GM19372 (cell line): ENCODE results near the gene MINAR1.
"Not testable (repeated sequence)": the region's sequence is repeated elsewhere in the genome, so short reads cannot be mapped to it uniquely, and the experiment has no call there.

Experiments
- ATAC-seq: cut with Tn5 transposase; IDR thresholded peaks from one replicate; pipeline ENCODE4 v1.9.1; 2021; ENCODE audit warnings: mild to moderate bottlenecking, low read depth, moderate library complexity; ENCODE audit not compliant: unreplicated experiment

MINAR1 gene, protein sequence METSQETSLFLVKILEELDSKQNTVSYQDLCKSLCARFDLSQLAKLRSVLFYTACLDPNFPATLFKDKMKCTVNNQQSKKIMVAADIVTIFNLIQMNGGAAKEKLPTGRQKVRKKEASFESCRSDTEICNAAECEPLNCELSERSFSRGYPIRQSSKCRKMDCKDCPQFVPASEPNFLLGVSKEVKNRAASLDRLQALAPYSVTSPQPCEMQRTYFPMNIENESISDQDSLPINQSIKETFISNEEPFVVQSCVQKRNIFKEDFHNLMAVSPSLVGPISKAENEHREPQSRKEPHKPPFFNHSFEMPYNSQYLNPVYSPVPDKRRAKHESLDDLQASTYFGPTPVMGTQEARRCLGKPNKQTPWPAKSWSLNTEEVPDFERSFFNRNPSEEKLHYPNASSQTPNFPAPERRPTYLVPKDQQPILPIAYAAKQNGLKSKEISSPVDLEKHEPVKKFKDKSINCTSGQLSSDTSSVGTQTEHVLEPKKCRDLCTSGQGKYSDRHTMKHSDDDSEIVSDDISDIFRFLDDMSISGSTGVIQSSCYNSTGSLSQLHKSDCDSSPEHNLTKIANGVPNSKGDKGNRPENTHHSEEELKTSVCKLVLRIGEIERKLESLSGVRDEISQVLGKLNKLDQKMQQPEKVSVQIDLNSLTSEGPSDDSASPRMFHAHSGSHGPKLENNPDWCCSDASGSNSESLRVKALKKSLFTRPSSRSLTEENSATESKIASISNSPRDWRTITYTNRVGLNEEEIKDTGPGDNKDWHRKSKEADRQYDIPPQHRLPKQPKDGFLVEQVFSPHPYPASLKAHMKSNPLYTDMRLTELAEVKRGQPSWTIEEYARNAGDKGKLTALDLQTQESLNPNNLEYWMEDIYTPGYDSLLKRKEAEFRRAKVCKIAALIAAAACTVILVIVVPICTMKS

GRCh38 chr15:79431636-79432344, at the start of gene MINAR1:
Gene MINAR1, plus strand, starts transcription at chr15:79432336. Its CDS starts 23,812 bp downstream, at chr15:79456148.
- ATAC-seq = no peak

DNA sequence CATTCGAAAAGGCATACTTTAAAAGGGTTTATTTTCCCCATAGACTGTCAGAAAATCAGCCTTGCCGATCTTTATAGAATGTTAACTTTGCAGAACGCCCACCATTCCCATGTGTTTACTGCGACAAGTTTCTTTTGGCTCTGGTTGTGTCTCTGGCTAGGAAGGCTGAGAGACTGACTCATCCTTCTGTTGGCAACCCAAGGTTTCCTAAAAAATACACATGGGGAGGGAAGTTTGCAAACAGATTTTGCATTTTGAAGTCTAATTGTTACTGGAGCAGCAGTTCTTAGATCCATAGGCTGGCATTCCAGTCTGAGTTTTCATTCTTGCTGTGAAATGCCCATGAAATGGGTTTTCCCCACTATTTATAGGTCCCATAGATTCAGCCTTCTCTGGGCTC, 37.9 kb upstream of the MINAR1 start:
- ATAC-seq = no peak

DNA sequence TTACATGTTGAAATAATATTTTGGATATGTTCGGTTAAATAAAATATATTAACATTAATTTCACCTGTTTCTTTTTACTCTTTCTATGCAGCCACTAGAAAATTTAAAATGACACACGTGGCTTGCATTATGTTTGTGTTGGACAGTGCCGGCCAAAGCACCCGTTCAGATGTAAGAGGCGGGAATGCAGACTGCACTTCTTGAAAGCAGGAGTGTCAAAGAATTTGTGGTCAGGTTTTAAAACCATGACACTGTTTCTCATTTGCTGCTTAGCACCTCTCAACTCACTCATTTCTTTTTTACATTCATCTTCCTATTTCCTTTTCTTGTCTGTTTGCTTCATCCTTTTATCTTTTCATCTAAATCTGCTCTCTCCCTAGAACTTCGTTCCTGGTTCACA, 35.3 kb upstream of the MINAR1 start:
- no peak for ATAC-seq

DNA sequence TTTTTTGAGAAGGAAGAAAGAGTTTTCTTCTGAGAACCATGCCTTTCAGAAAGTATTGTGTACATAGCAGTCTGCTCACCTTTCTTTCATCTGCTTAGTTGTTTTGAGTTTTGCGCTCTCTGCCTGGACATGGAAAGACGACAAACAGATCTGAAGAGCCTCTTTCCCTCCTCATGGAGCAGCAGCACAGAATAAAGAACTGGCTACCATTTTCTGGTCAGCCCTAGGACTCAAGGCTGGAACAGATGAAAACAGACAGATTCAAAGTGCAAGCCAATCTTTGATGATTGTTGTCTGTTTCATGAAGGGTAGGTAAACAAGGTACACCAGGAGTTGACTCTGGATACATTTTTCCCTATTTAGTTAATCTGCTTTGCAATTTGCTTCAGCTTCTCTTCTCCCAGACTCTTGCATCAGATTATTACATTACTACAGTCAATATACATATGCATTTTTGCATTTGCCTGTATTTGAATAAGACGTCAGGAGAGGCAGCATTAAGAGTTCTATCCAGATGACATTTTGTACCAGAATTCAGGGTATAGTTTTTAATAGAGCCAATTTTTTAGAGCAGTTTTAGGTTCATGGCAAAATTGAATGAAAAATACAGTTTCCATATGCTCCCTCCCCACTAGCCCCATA, 34.7 kb upstream of the MINAR1 start:
- ATAC-seq = no peak

- no peak for ATAC-seq
These were observed 32.5 kb upstream of the MINAR1 start for GRCh38 chr15:79399606-79400005.

DNA sequence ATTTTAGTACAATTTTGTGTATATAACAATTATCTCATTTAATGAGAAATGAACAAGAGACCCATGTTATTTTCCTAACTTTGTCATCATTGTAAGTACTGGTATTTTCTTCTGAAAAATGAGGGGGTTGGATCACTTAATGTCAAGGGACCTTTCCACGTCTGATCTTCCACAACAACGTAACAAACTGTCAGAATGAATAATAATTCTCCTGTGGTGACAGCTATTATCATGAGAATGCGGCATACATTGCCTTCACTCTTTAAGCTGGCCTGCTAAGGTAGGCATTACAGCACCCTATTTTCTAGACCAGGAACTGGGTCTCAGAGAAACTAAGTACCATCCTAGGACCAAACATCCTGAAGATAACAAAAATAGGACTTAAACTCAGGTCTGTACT, 31.5 kb upstream of the MINAR1 start:
- no peak for ATAC-seq

DNA sequence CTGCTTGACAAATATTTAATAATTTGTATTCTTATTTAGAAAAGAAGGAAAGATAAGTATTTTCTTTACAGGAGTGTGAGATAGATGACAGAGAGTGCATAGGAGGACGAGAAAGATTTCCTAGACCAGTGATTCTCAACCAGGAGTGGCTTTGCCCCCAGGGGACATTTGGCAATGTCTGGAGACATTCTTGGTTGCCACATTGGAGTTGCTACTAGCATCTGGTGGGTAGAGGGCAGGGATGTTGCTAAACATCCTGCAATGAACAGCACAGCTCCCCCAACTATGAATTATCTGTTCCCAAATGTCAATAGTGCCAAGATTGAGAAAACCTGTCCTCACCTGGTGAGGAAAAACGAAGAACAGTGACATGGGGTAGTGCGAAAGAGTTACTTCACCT, 30.8 kb upstream of the MINAR1 start:
- no peak for ATAC-seq

DNA sequence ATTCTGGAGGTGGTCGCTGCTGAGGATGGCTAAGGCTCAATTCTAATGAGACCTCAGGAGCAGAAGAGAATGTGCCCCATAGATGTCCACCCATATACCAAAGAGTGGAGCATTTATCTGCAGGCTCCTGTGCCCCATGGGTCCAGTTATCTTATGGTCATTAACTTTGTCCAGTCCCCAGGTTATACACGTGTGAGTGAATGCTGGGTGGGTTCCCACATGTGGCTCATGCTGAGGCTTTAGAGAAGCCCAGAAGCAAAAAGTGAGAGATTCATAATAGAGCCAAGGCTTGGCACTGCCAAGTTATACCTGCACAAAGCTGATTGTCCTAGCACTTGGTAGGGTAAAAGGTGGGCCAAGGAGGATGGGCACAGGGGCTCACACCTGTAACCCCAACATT, 30.0 kb upstream of the MINAR1 start:
- no peak for ATAC-seq

GRCh38 chr15:79403501-79403900, 28.6 kb upstream of the MINAR1 start:
- ATAC-seq = no peak

DNA sequence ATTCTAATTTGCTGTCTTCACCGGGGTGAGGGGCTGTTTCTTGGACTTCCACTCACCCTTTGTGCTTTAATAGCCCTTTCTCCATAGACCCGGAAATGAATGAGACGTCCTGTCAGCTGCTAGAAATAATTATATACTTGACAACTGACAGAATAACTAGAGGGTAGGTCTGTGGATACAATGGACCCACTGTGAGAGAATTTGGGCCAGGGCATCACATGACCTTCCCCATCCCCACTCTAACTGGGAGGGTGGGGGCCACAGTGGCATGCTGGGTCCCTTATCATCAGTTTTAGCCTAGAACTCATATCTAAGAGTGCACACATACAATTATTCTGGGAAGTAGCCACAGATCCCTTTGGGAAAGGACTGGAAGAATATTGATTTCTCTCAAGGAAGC, 25.9 kb upstream of the MINAR1 start:
- ATAC-seq = no peak

GRCh38 chr15:79408041-79408440, 24.1 kb upstream of the MINAR1 start:
- ATAC-seq = no peak

GRCh38 chr15:79410237-79410636, 21.9 kb upstream of the MINAR1 start:
- no peak for ATAC-seq

DNA sequence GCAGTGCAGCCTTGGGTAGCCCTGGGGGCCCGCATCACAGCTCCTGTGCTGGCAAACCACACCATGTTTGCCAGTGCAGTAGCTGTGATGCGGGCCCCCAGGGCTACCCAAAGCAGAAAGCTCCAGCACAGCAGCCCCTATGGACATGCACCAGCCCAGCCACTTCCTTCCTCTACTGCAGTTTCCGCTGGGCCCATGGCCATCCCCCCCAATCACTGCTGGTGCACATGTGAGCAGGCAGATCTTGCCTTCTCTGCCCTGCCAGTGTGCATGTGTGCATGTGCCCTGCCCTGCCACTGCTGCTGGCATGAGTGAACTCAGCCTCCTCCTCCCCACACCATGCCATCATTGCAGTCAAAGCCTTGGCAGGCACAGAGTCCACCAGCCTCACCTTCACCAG, 20.1 kb upstream of the MINAR1 start:
- no peak for ATAC-seq

DNA sequence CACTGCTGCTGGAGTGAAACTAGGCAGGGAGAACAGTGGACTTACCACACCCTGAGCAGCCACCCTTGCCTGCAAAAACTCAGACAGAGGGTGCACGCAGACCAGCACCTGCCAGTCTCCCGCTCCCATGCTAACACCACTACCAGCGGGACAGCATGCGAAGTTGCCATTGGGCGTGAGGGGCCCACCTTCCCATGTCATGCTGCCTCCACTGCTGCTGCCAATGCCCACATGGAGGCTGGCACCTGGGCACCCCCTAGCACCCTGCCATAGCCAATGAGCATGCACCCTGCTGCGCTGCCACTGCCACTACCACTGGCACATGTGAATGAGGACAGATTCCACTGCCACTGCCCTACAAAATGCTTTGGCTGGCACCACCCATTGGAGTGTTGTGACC, 19.7 kb upstream of the MINAR1 start:
- ATAC-seq = no peak

DNA sequence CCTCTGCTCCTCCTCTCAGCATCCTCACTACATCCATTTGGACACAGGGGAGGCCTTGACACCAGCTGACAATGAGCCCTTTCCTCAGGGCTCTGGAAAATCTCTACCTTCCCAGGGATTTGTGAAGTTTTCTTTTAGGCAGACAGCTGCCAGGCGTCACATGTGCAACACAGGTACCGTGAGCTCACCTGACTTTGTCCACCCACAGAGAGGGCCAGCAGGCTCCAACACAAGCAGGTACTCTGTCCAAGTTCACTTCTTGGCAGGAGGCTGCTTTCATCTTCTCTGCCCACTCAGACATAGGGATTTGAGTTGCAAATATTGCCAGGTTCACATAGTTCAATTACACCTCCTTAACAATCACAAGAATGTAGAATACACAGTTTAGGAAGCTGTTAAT, 15.3 kb upstream of the MINAR1 start:
- no peak for ATAC-seq

GRCh38 chr15:79418693-79419279, 13.3 kb upstream of the MINAR1 start:
- no peak for ATAC-seq

DNA sequence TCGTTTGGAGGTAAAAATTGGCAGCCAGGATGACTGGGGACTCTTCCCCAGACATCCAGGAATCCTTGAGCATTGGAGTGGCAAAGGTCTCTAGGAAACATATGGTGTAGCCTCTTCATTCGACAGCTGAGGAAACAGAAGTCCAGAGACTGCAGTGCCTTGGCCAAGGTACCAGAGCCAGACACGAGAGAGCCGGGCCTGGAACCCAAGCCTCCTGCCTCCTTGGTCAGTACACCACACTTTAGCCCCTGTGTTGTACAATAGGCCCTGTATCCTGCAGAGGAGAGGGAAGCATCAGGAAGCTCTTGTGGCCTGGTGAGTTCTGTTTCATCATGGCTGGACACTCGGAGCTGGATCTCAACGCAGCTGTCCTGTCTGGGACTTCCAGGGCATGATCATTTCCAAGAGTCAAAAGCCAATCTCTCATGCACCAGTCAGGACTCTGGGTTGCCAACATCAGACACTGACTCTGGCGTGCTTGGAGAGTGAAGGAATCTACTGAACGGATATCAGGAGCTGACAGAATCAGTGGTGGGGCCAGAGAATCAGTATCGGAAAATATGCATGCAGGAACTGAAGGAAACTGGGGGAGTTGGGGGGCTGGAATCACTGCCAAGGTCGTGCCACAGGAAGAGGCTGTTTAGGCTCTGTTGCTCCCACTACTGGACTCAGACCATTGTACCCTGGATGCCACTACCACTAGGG, 6.4 kb upstream of the MINAR1 start:
- no peak for ATAC-seq

DNA sequence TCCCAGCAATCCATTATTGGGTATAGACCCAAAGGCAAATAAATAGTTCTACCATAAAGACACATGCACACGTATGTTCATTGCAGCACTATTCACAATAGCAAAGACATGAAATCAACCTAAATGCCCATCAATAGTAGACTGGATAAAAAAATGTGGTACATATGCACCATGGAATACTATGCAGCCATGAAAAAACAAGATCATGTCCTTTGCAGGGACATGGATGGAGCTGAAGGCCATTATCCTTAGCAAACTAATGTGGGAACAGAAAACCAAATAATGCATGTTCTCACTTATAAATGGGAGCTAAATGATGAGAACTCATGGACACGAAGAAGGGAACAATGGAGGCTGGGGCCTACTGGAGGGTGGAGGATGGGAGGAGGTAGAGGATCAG, 5.2 kb upstream of the MINAR1 start:
- not testable (repeated sequence) for ATAC-seq

- ATAC-seq = no peak
These were observed 4.1 kb upstream of the MINAR1 start for GRCh38 chr15:79427781-79428598.
